GM19324 (cell line): ENCODE data around the gene ZFAND3.

Experiments used
- ATAC-seq: cut with Tn5 transposase; IDR thresholded peaks from one replicate; pipeline ENCODE4 v1.9.1; 2021; ENCODE audit warnings: mild to moderate bottlenecking, moderate library complexity; ENCODE audit not compliant: unreplicated experiment, low FRiP score

Gene ZFAND3

DNA sequence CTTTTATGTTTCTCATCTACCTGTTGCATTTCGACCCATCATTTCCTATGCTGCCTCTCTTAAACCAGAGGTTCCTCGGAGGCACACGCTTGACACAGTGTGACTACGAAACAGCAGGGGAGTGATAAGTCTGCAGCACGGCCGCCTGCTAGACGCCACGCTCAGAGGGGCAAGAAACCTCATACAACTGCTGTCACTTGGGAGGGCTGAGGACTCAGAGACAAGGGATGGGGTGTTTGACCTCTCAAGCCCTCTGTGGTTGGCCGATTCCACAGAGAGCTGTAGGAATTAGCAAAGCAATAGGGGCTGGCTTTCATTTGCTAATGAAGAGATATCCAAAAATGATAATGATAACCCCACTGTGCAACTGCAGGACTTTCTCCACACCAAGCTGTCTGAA is 372.5 kb downstream of the ZFAND3 start:
- ATAC-seq, result no peak

DNA sequence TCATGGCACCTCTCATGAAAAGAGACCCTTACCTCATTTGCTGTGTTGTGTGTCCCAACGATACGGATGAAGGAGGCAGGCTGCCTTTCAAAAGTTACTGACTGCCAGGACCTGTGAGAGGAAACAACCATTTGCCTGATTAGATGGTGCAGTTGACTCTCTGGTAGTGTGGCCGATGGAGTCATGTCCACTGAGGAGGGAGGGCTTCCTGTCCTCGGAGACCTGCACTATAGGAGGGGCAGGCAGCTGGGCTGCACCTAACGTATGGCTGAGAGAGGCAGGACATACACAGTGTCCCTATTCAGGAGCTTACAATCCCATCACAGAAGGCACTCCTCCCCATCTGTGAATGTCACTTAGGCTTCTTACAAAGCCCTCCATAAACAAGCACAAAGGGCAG is 373.0 kb downstream of the ZFAND3 start:
- ATAC-seq, result no peak

DNA sequence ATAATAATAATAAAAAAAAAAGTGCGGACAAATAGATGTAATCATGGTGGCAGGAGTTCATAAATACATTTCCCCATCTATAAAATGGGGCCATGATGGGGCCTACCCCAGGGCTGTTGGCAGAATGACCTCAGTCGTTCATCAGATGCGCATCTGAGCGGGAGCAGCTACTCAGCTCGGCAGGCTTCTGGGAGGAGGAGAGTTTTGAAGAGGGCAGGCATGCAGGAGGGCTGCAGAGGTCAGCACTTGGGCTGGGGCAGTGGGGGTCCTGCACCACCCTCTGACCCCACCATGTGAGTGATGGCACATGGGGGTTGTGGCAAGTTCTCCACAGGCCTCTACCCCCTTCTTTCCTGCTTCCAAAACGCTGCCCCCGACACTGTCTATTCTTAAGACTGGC is 373.5 kb downstream of the ZFAND3 start:
- ATAC-seq, result no peak

DNA sequence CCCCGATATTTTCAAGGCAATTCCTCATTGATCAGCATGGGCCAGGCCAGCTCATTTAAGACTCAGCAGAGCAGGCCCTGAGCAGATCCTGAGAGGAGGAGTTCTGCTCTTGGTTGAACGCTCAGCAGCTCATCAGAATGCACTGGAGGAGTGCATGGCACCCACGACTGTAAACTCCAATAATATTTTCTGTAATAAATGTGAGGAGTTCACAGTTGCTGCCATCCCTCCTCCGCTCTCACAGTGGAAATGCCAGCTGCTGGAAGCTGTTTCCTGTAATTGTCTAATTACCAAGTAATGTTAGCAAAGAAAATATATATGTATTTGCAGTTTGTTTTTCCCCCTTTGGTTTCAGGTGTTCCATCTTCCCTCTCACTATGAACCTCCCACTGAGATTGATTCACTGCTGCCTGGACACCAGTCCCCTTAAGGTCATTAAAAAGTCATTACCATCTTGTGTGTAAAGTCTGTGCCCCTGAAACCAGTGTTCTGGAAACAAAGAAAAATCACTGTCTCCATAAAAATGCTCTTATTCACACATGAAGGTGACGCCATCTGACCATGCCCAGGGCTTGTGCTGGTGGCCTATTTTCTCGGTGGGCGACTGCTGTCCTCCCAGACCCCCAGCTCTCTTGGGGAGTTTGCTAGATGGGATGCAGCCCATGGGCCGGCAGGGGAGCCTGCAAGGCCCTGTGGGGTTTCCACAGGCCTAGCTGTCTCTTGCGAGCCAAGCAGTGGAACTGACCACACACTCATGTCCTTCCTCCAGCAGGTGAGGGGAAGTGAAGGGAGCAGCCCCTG is 374.2 kb downstream of the ZFAND3 start:
- ATAC-seq, result no peak

DNA sequence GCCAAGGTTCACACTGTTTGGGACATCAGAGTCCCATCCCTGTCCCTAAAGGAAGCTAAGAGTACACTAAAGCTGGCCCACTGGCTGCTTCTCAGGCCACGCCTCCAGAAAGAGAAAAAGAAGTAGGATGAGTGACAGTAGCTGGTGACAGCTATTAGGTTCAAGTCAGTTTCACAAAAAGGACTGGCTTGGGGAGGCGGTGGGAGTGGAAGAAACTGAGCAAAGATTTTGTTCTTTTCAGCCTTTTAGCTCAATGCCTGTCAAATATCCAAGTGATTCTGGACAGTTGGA is 374.7 kb downstream of the ZFAND3 start:
- ATAC-seq, result no peak

DNA sequence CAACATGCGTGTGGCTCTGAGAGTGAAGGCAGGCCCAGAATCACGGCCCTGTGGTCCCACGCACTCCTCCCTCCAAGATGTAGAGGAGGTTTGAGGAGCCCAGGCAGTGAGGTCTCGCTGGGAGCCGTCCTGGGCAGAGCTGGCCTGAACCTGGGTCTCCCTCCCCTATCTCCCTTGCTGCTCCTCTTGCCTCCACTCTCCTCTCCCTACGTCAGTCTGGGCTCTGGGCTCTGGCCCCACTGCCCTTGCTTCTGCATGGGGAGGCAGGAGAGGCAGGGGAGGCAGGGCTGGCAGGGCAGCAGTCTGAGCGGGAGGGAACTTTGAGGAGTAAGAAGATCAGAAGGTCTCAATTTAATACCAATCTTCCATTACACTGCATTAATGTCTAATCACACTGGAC is 375.1 kb downstream of the ZFAND3 start:
- ATAC-seq, result no peak

DNA sequence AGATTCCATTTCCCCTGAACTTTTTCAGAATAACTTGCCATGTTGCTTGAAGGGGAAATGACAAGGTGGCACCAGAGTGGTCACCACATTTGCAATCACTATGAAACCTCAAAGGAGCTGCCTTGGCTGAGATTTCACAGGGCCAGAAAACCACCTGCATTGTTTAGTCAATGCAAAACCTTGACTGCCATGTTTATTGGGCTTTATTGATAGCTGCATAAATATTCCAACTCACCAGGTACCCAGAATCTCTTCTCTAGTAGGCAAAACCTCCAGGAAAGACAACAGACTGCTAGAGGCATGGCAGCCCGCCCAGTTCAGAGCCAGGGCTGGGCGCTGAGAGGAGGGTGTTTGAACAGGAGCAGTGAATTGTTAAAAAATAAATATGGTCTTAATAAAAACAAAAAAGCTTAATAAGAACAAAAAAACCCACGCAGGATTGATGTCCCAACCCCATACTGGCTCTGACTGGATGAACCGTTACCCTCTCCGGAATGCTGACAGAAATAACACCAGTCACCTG is 375.6 kb downstream of the ZFAND3 start:
- no peak for ATAC-seq

DNA sequence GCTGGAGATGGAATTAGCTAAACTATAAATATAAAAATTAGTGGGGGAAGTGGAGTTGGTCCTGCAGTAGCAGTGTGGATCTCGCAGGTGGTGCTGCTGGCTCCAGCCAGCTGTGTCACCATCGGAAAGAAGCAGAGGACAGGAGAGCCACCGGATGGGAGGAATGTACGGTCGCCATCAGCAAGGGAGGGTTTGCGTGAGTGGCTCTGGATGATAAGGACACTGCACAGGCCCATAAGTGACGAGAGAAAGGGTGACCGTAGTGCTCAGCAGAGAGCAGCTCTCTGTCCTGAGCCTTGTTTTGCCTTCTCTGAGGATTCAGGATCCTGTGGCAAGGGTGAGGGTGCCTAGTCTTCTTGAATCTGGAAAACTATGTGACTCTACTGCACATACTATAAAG is 378.7 kb downstream of the ZFAND3 start:
- no peak for ATAC-seq
